ENCODE results near the gene MIDN. TPM values are rescaled to one million over a fixed set of nuclear protein-coding genes. Genes with fewer than 3 reads are reported as not detected.

Gene MIDN
- total RNA-seq, result 8.7 and 22.4 TPM in 2 replicates

DNA sequence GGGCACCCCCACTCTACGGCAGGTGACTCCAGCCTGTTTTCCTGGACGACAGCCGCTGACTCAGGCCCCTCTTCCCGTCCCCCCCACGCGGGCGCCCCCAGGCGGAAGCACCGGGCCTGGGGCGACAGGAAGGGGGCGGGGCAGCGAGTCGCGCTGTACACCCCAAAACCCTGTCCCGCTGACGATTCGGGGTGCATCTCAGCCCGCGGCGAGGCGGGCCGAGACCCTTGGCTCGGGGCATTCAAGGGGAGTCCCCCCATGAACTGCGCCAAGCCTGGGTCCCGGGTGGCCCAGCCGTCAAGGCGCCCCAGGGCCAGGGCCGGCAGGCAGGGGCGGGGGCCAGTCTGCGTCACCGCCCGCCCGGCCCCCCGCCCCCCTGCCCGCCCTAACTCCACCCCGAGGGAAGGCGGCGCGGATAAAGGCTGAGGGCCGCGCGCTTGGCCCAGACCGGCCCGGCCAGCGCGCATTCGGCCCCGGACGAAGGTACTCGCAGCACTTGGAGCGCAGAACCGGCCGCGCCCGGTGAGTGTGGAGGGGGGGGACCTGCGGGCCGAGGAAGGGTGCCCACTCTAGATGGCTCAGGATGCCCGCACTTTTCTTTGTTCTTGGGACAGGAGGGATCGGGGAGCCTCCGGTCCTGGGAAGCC is at the start of gene MIDN:
Gene MIDN, plus strand, starts transcription at position 445 of the 647 bp plus-strand sequence. CDS start 1,714 bp downstream, outside the sequence.

DNA sequence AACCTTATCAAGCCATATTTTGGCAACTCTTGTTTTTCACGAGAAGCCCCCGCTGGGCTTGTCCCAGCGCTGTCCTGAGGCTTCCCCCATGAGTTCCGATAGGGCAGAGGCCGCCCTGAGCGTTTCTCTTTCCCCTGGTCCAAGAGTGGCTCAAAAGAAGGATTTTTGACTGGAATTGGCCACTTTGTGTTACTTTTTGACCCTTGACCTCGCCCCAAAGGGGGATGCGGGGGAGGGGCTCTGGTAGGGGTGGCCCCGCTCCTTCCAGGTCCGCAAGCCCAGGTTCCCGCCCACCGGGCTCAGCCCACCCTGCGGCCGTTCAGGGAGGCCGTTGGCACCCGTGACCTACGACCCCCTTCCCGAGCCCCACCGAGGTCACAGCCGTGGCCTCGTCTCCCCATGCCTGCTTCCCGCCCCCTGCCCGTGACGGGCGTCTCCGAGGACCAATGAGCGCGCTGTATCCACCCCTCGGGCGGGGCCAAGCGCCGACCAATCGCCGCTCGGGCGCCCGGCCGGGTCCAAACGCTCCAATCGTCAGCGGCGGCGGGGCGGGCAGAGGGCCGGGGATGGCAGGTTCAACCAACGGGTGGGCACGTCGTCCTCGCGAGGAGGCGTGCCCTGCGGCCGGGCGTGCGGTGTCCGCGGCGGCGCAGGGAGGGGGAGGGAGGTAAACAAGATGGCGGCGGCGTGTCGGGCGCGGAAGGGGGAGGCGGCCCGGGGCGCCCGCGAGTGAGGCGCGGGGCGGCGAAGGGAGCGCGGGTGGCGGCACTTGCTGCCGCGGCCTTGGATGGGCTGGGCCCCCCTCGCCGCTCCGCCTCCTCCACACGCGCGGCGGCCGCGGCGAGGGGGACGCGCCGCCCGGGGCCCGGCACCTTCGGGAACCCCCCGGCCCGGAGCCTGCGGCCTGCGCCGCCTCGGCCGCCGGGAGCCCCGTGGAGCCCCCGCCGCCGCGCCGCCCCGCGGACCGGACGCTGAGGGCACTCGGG is 43.0 kb upstream of the MIDN start, which contains the start of gene STK11:
Gene STK11, plus strand, starts transcription at position 665 of the 986 bp plus-strand sequence. CDS start 1,136 bp downstream, outside the sequence.

DNA sequence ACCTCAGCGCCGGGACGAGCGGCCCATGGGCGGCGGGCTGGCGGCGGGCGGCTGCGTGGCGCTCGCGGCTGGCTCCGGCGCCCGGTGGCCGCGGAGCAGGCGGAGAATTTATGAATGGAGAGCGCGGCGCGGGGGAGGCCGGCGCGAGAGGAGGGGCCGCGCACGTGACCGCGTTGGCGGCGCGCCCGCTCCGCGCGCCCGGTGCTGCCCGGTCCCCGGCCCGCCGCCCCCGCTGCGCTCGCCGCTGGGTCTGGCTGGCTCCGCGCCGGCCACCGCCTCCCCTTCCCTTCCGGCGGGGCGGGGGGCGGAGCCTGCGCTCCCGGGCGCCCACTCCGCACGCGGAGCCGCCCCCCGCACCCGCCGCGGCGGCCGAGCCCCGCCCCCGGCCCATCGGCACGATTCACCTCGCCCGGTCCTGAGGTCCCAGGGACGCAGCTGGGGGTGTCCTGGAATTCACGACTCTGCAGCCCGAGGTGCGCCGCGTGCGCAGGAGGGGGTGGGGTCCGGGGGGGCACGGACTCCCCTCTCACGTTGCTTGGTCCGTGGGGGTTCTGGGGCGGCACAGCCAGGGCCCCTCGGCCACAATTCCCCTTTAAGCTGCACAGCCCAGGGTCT is 10.5 kb upstream of the MIDN start, which contains the start of gene CBARP:
Gene CBARP, minus strand, starts transcription at position 252 of the 615 bp plus-strand sequence. CDS start 1,905 bp downstream, outside the sequence.

GRCh38 chr19:1241417-1242095 is 6.8 kb upstream of the MIDN start, which contains the start of gene ATP5F1D:
Gene ATP5F1D, plus strand, starts transcription at chr19:1241751. Its CDS starts 100 bp downstream, at chr19:1241851.

GRCh38 chr19:1269065-1269477 is 20.7 kb downstream of the MIDN start, which contains the start of gene CIRBP:
Gene CIRBP, plus strand, starts transcription at chr19:1269332. Its CDS starts 1,602 bp downstream, at chr19:1270934.

GRCh38 chr19:1275260-1275975 is 27.0 kb downstream of the MIDN start, which contains the start of gene FAM174C:
Gene FAM174C, plus strand, starts transcription at chr19:1275530. Its CDS starts 20 bp downstream, at chr19:1275550.

GRCh38 chr19:1285737-1286360 is 37.5 kb downstream of the MIDN start, which contains the start of gene EFNA2:
Gene EFNA2, plus strand, starts transcription at chr19:1285873. Its CDS starts 296 bp downstream, at chr19:1286169.

Other genes with a start within 250 kb of the MIDN start
- gene GRIN3B, start 248.2 kb upstream of the MIDN start, total RNA-seq, result under 0.01 TPM in 2 replicates
- 65.7 and 95.7 TPM in 2 replicates for gene TMEM259, start 227.5 kb upstream of the MIDN start, total RNA-seq
- gene RNU6-2, start 227.1 kb upstream of the MIDN start, total RNA-seq, result not detected in 2 replicates
- 141 and 167 TPM in 2 replicates for gene CNN2, start 222.0 kb upstream of the MIDN start, total RNA-seq
- 5.0 and 5.9 TPM in 2 replicates for gene ABCA7, start 208.5 kb upstream of the MIDN start, total RNA-seq
- gene ARHGAP45, start 181.4 kb upstream of the MIDN start, total RNA-seq, result 1.7 and 2.0 TPM in 2 replicates
- gene POLR2E, start 153.2 kb upstream of the MIDN start, total RNA-seq, result 42.8 and 90.5 TPM in 2 replicates
- gene GPX4, start 144.6 kb upstream of the MIDN start, total RNA-seq, result 187 and 281 TPM in 2 replicates
- 34.1 and 40.3 TPM in 2 replicates for gene SBNO2, start 74.3 kb upstream of the MIDN start, total RNA-seq
- 82.9 and 101 TPM in 2 replicates for gene STK11, start 42.8 kb upstream of the MIDN start, total RNA-seq
- gene CBARP, start 10.6 kb upstream of the MIDN start, total RNA-seq, result 1.7 TPM in 2 replicates
- gene ATP5F1D, start 6.8 kb upstream of the MIDN start, total RNA-seq, result 11.8 and 29.1 TPM in 2 replicates
- gene CIRBP, start 20.7 kb downstream of the MIDN start, total RNA-seq, result 199 and 207 TPM in 2 replicates
- gene FAM174C, start 26.9 kb downstream of the MIDN start, total RNA-seq, result 22.8 and 24.2 TPM in 2 replicates
- not detected in 2 replicates for gene EFNA2, start 37.3 kb downstream of the MIDN start, total RNA-seq
- gene NDUFS7, start 135.3 kb downstream of the MIDN start, total RNA-seq, result 47.6 and 53.3 TPM in 2 replicates
- gene GAMT, start 153.0 kb downstream of the MIDN start, total RNA-seq, result 35.2 and 40.1 TPM in 2 replicates
- 42.3 and 80.3 TPM in 2 replicates for gene DAZAP1, start 159.0 kb downstream of the MIDN start, total RNA-seq
- 300 and 351 TPM in 2 replicates for gene RPS15, start 189.8 kb downstream of the MIDN start, total RNA-seq
- 0.19 and 0.28 TPM in 2 replicates for gene APC2, start 201.5 kb downstream of the MIDN start, total RNA-seq
- gene C19orf25, start 230.6 kb downstream of the MIDN start, total RNA-seq, result 21.3 and 23.7 TPM in 2 replicates
- 0.19 and 1.4 TPM in 2 replicates for gene PCSK4, start 241.8 kb downstream of the MIDN start, total RNA-seq
- 1.2 and 2.8 TPM in 2 replicates for gene REEP6, start 242.6 kb downstream of the MIDN start, total RNA-seq